ENCODE data around the gene LYST.

Gene LYST

DNA sequence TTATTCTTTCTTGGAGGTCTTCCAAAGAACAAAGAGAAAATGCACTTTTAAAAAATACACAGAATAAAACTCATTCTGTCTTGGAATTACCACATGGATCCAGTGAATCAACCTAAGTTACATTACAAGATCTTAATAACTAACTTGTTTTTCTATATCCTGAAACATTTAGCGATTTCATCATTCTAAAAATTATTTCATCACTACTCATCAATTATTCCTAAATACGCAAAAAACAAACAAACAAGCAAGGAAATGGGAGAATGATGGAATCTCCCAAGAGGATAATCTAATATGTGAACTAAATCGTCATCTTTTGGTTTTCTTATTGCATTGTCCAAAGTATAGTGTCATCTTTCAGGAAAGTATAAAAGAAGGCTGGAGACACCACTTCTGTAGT is 178.6 kb downstream of the LYST start:
- no peak for DNase-seq (ENCODE audit: low read depth, low spot score)
- no peak overlapping the region for H3K4me3 ChIP-seq (ENCODE audit: low read length)

DNA sequence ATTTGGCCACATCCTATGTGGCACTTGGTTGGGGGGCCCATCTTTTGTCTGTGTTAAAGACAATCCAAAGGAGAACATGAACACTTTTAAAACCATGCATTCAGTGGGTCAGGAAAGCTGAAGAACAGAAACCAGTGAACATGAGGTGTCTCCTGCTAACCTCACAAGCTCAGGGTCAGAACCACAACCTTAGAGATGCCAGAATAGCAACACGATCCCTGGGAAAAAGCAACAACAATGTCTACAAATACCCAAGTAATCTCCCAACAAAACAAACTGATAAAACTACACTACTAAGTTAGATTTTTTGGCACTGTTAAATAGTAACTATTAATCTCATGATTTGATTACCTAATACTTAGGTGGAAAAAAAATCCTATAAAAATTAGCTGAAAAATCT is 183.1 kb downstream of the LYST start:
- no peak for DNase-seq (ENCODE audit: low read depth, low spot score)
- H3K4me3 ChIP-seq (ENCODE audit: low read length), result no peak overlapping the region

DNA sequence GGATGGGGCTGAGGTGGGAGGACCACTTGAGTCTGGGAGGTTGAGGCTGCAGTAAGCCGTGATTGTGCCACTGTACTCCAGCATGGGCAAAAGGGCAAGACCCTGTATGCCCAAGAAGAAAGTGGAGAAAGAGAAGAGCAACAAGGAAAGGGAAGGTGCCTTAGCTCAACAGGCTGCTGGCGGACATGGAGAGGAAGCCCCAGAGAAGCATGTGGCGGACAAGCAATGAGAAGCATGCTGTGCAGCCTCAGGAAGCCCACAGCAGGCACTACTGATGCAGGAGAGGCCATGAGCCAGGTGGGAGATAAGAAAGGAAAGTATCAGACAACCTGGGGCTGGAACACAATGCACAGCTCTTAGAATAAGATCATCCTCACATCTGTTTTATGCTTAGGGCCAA is 184.5 kb downstream of the LYST start:
- no peak for DNase-seq (ENCODE audit: low read depth, low spot score)
- no peak overlapping the region for H3K4me3 ChIP-seq (ENCODE audit: low read length)

DNA sequence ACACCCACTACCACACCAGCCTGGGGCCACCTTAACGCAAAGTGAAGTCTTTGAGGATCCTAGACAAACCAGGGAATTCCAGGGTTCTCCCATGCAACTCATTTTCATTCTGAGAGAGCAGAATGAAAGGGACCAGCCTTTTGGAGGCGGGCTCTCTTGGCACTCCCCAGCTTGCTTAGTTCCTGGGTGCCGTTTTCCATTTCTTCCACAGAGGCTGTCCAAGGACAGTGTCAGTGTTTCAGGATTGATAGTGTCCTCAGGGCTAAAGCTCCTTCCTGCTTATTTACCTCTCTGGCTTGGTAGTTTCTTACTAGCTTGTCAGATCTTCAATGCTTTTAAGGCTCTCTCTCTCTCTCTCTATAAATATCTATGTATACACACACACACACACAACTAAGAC is 187.1 kb downstream of the LYST start:
- H3K4me3 ChIP-seq (ENCODE audit: low read length), result no peak overlapping the region
- DNase-seq (ENCODE audit: low read depth, low spot score), result no peak

DNA sequence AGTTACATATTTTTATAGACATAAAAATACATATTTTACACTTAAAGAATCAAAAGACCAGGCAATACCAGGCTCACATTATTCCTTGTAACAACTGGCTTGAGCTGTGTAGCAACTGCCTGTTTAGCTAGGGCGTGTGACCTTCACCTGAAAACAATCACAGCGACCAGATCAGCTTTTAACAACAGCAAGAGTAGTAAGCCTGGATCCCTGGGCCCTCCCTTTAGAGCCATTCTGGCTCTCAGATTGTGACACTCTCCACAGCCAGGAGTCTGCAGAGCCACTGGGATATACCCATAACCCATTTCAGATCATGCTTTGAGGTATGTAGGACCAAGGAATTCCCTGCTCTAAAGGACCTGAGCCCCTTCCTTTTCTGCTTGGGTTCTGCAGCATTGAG is 187.7 kb downstream of the LYST start:
- H3K4me3 ChIP-seq (ENCODE audit: low read length), result no peak overlapping the region
- DNase-seq (ENCODE audit: low read depth, low spot score), result no peak

DNA sequence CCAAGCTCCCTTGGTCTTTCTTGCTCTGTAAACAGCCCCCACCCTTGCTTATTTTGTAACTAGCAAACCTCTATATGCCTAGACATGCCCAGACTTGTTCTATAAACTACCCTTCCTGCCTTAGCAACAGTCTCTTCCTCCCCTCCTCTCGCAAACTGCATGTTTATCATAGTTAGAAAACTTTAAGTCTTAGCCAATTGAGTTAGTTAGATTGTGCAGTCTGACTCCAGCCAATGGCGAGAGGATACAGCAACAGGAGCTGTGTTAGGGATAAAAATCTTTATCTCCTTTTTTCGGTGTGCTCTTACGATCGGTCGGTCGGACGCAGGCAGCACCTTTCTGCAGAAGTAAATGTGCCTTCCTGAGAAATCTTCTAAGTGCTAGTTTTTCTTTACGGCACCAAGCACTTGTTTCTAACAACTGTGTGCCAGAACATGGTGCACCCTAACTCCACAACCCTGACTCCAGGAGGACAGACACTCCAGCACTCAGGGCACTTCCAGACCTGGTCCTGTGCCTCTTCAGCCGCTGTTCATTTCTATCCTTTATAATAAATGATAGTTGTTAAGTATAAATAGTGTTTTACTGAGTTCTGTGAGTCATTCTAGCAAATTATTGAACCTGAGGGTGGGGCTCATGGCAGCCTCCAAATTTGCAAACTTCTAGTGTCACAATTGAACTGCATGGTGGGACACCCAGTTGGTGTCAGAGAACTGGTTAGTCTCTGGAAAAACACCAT is 191.4 kb downstream of the LYST start:
- H3K4me3 ChIP-seq (ENCODE audit: low read length), result no peak overlapping the region
- DNase-seq (ENCODE audit: low read depth, low spot score), result no peak

DNA sequence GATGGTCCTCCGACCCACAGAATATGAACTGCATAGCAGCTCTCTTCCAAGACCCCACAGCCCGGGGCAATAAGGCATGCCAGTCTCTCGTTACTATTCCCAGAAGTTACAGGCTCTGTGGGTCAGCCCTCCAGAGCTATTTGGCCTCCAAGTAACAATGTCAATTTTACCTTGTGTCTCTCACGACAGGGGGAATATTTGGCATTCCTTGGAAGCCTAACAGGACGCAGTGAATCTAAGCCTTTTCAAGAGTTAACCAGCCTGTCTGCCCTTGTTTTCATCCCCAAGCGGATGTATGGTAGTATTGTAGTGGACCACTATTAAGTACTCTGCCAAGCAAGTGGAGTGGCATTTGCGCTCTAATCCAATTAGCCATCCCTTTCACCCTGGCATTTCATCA is 192.7 kb downstream of the LYST start:
- DNase-seq (ENCODE audit: low read depth, low spot score), result no peak
- no peak overlapping the region for H3K4me3 ChIP-seq (ENCODE audit: low read length)

DNA sequence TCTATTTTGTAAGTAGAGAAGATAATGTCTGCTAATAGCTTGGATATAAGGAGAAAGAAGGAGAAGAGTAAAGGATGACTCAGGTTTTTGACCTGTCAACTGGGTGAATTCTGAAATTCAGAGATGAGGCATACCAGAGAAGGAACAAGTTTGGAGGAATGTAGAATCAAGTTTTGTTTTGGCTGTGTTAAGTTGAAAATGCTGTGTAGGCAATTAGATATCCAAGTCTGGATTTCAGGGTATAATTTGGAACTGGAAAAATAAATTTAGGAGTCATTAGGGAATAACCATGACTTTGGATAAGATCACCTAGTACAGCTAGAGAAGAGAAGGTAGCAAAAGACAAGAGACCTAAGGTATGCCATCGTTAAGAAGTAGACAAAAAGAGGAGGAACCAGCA is 194.7 kb downstream of the LYST start:
- no peak overlapping the region for H3K4me3 ChIP-seq (ENCODE audit: low read length)
- no peak for DNase-seq (ENCODE audit: low read depth, low spot score)

DNA sequence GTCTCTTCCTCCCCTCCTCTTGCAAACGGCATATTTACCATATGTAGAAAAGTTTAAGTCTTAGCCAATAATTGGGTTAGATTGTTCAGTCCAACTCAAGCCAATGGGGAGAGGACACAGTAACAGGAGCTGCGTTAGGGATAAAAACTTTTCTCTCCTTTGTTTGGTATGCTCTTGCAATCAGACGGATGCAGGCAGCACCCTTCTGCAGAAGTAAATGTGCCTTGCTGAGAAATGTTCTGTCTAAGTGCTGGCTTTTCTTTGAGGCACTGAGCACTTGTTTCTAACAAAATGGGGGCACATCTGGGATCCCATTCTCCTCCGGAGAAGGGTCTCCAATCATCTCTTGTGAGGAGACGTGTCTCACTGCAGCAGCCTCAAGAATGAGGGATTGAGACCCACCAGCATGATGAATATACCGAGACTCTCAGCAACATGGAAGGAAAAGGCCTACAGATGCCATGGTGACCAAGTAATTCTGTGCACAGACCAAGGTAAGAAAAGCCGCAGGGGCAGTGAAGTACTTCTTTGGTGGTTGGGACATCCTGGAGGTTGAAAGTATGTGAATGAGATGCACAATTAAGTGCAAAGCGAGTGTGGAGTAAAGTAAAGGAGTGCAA is 196.4 kb downstream of the LYST start:
- DNase-seq (ENCODE audit: low read depth, low spot score), result no peak
- no peak overlapping the region for H3K4me3 ChIP-seq (ENCODE audit: low read length)

DNA sequence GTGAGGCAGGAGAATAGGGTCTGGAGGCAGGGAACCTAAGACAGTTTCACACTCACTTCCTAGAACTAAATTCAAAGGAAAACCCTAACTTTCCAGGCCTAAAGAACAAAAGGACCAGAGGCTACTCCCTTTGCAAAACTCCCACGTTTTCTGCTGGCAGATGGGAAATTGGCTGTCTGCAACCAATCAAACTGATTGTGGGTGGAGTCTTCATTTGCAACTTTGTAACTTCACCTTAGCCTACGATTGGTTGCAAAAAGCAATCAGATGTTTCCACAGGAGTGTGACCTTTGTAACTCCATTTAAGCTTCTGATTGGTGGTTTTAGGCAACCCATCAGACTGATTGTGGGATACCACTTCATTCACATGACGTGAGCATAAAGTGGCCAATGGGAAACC is 197.4 kb downstream of the LYST start:
- DNase-seq (ENCODE audit: low read depth, low spot score), result no peak
- no peak overlapping the region for H3K4me3 ChIP-seq (ENCODE audit: low read length)

DNA sequence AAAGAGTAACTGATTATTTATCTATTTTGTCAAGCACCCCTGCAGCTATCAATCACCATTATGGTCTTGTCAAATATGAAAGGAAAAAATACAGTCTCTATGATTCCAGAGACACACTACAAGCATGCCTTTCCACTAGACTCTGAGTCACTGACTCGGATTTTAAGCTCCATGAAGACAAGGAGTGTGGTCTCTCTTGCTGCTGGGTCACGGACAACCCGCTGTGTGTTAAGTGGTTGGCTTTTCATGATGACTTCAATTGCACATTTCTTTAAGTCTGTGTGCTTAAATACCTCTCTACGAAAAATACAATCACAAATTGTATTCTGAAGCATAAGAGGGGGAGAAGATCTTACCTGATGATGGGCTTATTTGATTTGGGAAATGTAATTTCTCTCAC is 203.1 kb downstream of the LYST start:
- H3K4me3 ChIP-seq (ENCODE audit: low read length), result no peak overlapping the region
- DNase-seq (ENCODE audit: low read depth, low spot score), result no peak

DNA sequence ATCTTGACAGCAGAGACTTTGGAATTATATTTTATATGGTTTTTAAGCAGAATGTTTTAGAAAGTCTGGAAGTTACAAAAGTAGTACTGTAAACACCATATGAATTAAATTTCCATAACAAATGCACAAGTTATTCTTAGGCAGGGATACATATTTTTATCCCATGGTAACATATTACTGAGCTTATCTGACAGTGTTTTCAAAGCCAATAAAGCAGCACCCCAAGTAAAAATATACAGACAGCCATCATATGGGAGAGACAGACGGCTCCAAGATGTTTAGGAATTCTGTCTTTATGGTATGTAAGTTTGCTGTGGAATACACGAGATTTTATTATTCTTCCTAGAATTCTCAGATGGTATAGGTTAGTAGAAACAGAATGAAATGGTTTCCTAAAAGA is 205.1 kb downstream of the LYST start:
- H3K4me3 ChIP-seq (ENCODE audit: low read length), result no peak overlapping the region
- DNase-seq (ENCODE audit: low read depth, low spot score), result no peak

DNA sequence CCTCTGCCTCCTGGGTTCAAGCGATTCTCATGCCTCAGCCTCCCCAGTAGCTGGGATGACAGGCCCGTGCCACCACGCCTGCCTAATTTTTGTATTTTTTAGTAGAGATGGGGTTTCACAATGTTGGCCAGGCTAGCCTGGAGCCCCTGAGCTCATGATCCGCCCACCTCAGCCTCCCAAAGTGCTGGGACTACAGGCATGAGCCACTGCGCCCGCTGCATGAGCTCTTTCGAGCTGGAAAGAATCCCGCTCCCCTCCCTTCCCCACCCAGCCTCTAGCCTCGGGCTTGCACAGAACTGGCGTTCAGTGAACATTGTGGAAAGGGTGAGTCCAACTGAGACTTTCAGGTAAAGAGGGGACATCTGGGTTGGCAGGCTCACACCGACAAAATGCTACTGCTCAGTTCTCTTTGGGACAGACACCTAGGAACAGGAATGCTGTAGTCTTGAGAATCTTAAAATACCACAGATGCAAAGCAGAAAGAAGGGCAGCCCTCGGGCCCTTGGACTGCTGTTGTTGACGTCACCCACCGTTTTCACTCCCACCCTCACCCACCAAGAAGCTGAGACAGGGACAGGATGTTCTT is 207.4 kb downstream of the LYST start:
- no peak overlapping the region for H3K4me3 ChIP-seq (ENCODE audit: low read length)
- DNase-seq (ENCODE audit: low read depth, low spot score), result no peak

DNA sequence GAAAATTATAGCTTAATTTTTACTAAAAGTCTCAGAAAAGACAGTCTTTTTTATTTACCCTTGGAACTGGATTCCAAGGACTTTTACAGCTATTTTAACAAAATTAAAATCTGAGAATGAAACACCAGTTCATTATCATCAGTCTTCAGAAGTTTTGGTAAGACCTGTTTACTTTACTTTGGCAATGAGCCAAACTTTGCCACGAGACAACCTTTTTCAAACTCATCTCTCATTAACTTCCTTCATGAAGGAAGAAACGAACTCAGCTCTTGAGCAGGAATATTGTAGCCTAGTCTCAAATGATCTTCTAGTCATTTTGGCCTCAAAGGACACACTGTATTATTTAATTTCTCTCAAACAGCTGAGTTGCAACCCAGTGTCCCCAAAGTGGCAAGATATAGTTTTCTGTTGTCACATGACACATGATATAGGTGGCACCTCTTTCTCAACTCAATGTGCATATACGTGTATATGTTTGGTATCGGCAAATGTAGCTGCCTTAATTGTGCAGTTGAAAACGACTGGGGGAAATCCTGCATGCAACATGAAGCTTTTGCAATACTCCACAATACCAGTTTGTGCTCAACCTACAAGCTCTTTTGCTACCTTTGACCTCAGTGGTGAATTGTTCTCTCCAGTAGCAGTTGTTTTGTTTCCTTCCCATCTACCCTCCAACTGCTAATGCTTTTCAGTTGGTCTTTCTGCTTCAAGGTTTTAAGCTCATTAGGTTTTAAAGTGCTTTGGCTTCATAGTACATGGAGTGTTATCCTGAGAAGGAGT is 208.8 kb downstream of the LYST start:
- no peak overlapping the region for H3K4me3 ChIP-seq (ENCODE audit: low read length)
- DNase-seq (ENCODE audit: low read depth, low spot score), result no peak

DNA sequence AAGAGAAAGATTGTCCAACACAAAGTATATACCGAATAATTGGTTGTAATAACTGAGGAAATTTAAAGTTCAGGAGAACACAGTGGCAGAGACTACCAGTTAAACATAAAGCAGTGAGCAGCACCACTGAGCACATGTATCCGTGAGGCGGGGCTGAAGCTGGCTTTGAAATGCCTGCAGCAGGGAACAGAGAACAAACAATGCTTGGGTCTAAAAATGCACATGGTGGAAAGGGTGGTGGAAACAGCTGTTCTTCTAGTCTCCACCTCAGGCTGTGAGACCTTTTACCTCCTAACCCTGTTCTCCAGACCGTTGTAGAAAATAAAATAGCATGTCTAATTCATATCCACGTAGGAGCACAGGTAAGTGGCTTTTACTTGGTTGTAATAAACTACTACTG is 209.4 kb downstream of the LYST start:
- no peak for DNase-seq (ENCODE audit: low read depth, low spot score)
- H3K4me3 ChIP-seq (ENCODE audit: low read length), result no peak overlapping the region

DNA sequence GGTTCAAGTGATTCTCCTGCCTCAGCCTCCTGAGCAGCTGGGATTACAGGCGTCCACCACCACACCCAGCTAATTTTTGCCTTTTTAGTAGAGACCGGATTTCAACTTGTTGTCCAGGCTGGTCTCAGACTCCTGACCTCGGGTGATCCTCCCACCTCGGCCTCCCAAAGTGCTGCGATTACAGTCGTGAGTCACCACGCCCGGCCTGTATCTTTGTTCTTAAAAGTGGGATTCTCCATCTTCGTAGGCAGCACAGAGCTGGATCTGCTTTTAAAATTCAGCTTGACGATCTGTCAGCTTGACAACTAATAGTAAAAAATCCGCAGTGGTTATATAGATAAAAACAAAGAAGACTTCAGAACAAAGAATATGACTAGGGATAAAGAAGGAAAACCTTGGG is 214.3 kb downstream of the LYST start:
- H3K4me3 ChIP-seq (ENCODE audit: low read length), result no peak overlapping the region
- DNase-seq (ENCODE audit: low read depth, low spot score), result no peak

DNA sequence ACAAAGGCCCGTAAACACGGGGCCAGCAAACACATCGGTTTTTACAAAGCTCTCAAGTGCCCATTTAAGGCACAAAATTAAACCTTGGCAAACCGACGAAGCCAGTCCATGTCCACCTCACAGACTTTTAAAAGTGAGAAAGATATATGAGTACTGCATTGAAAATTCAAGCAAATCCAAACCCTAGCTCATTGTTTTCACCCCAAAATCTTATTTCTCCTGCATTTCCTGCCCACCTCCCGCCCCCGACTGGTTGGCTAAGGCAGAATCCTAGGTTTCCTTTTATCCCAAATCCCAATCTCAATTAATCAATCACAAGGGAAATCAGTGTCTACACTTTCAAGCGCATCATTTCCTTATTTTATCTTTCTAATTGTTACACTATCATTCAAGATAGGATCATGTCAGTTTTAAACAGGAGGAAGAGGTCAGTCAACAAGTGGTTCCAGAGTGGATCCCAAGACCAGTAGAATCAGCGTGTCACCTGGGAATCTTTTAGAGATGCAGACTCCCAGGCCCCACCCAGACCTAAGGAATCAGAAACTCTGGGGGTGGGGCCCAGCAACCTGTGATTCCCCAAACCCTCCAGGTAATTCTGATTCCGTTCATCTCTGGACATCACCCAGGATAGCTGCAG is 215.4 kb downstream of the LYST start:
- DNase-seq (ENCODE audit: low read depth, low spot score), result no peak
- H3K4me3 ChIP-seq (ENCODE audit: low read length), result no peak overlapping the region

DNA sequence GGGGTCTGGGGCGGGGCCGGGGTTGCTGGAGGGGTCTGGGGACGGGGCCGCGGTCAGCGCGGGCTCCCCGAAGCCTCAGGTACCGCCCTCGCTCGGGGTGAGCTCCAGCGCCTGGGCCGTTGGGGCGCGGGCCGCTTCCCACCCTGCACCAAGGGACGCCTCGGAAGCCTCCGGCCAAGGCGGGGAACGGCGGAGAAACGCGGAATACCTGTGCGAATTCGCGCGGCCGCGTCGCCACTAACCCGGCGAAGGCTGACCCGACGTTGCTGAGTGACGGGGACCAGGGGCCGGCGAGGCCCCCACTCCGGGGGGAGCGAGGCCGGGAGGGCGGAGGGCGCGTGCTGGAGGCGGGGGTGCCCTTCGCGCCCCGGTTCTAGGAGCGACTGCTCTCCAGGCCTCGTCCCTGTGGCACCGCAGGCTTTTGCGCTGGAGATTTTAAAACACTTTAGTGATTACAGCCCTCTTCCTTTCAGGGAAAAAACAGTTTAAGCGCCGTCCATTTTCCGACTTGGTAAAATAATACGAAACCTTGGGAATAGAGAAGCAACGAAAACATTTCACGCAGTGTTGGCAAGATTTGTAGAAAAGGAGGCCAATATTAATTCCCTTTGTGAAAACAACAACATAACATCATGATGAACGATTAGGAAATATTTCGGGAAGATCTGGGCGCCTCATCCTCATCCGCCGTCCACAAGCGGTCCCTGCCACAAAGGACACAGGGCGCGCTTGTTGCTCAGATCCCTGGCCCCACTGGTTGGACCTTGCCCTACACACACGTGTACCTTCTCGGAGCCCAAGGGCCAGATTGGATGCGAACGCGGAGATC is 216.2 kb downstream of the LYST start:
- no peak for DNase-seq (ENCODE audit: low read depth, low spot score)
- no peak overlapping the region for H3K4me3 ChIP-seq (ENCODE audit: low read length)

Measured in Jurkat, Clone E6-1 (cell line).